LoVo (cell line): ENCODE measurements around the gene ITGAV.

ENCODE experiments used
- DNase-seq: peaks from one replicate; pipeline ENCODE4 v3.0.0-alpha.2; 2016; ENCODE audit warnings: low spot score

Gene ITGAV

GRCh38 chr2:186612555-186613440 lies 22.9 kb downstream of the ITGAV start:
- no peak for DNase-seq

GRCh38 chr2:186614373-186614772 lies 24.5 kb downstream of the ITGAV start:
- DNase-seq: no peak

- DNase-seq: no peak
Measured at GRCh38 chr2:186617148-186617547, 27.3 kb downstream of the ITGAV start.

DNA sequence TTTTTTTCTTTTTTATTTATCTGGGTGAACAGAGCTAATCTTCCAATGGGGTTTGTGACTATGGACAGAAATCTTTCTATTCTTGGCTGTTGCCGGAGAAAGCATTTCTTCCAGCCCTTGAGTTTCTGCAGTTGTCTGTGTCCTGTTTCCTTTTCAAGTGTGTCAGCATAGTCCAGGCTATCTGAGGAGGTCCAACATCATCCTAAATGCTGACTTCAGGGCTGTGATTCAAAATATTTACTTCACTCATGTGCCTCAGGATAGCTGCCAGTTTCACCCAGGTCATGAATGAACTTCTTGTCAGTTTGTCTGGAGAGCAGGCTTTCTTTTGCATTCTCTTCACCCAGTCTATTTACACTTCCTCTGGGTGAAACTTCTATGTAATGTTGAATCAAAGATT lies 27.9 kb downstream of the ITGAV start:
- DNase-seq: no peak

GRCh38 chr2:186618696-186619095 lies 28.8 kb downstream of the ITGAV start:
- DNase-seq: no peak

DNA sequence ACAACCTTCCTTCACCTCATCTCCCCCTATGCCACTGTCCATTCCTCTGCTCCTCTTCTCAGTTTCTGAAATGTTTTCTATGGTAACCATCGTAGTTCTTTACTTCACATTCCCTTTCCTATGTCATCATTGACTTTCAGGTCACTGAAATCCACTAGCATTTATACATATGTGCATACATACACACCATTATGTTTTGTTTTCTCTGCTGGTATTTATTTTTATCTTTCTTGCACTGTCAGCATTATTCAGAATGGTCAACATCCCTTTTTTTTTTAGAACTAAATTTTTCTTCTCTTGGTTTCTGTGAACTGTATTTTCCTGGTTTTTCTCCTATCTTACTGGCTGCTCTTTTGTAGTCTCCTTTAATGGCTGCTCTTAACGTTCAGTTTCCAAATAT lies 33.2 kb downstream of the ITGAV start:
- no peak for DNase-seq

GRCh38 chr2:186624276-186624675 lies 34.4 kb downstream of the ITGAV start:
- no peak for DNase-seq

DNA sequence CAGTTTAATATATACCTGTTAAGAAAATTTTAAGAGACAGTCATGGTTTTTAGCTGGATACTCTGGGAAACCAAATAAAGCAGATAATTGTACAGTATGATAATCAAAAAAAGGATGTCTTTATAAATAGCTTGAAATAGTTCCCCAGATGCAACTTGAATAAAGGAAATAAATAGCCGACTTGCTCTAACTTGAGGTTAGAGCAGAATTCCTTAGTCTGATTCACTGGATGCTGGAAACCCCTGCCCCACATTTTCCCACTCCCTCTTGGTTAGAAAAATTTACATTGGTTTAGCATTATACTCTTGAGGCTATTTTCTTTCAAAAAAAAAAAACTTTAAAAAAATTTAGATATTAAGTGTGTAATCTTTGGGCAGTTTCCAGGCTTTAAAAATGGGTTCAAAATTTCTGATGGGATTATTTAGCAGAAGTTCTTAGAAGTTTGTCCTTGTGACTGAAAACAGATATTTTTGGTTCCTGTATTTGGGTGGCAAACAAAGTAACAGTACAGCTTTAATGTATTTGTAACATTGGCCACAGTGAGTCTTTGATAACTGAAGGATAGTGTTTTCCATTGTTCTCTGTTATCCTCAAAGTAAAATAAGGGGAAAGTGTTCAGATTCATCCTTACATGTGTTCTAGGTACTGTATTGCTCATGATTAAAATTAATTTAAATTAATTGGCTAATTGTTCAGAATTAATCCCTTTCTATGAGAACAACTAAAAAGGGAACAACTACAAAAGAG lies 39.6 kb downstream of the ITGAV start:
- DNase-seq: no peak

DNA sequence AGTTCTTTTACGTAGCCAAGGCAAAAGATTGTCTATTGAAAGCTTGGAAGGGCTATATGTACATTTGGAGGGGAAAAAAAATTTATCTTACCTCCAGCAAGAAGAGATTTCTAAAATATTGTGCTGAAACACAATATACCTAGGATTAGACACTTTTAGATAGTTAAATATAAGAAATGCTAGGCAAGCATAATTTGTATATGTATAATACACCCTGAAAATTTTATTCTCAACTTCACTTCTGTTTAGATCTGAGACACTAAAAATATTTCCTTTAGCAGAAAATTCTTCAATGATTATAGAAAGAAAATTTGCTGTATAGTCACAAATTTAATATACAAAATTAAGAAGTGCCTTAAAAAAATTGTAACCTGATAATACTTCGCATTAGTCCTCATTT lies 42.6 kb downstream of the ITGAV start:
- no peak for DNase-seq

DNA sequence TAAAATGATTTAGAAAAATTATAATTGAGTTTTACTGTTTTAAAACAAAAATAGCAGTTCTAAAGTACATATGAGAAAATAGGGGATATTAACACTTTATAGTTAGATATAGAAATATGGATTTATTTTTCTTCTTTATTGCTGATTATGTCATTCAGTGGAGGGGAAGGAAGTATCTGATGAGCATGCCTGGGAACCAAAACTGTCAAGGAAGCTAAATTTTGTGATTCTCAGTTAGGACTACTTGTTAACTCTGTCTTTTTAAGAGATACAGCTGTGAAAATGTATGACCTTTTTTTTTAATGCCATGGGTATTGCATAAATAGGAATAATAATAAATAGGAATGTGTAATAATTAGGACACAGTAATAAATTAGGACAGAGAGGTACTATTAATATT lies 44.8 kb downstream of the ITGAV start:
- no peak for DNase-seq

DNA sequence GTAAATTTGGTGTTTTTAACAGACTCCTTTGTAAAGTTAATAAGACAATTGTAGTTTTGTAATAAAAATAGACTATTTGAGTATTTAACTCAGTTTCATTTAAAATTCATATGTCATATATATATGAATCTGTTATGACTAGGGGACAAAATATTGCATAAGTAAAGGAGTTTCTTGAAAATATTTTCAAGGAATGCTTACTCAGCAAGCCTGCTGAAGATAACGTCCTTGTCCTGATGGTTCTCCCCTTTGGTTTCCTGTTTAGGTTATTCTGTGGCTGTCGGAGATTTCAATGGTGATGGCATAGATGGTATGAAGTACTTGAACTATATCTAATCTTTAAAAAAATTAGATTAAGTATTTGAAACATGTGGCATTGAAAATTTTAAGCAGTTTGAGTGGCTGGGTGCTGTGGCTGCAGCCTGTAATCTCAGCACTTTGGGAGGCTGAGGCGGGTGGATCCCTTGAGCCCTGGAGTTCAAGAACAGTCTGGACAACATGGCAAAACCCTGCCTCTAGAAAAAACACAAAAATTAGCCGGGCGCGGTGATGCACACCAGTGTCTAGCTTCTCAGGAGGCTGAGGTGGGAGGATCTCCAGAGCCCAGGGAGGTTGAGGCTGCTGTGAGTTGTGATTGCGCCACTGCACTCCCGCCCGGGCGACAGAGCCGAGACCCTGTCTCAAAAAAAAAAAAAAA lies 47.1 kb downstream of the ITGAV start:
- no peak for DNase-seq

- no peak for DNase-seq
Measured at GRCh38 chr2:186637497-186637800, 47.6 kb downstream of the ITGAV start.

- no peak for DNase-seq
Measured at GRCh38 chr2:186639939-186640338, 50.1 kb downstream of the ITGAV start.

DNA sequence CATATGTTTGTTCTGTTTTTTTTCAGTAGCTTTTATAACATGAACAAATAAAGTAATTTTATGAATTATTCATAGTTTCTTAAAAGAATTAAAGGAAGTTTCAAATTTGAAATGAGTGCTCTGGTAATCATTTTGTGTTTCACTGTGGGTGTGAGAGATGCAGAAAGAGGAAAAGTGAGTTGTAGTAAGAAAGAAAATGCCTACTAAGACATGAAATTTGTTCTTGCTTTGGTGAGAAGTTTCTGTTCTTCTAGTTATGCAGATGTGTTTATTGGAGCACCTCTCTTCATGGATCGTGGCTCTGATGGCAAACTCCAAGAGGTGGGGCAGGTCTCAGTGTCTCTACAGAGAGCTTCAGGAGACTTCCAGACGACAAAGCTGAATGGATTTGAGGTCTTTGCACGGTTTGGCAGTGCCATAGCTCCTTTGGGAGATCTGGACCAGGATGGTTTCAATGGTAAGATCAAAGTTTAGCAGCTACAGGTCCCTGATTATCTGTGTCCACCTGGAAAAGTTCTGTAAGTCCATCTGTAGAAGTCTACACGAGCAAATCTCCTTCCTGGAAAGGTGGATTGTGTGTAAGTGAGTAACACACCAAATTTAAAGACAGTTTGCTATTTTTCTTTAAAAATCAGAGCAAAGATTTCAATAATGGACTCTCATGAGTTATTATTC lies 51.4 kb downstream of the ITGAV start:
- DNase-seq: no peak

DNA sequence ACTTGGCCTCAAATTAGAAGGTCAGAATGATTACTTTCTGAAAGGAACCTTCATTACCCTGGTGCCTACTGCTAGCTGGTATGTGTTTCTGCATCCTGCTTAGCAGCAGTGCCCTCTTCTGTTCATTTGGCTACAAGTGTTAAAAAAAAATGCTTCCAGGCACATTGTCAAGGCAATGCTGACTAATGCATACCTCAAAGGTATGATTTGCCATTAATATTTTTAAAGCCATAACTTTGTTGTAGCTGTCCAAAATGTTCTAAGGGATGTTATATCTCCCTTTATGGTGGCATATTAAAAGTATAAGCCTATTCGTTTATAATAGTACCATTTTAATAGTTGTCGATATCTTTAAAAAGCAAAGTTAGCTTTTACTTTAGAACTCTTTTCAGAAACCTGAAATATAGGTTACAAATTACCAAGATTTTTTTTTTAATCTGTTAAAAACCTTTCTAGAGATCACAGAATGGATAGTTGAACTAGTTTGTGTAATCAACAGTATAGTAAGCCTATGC lies 52.0 kb downstream of the ITGAV start:
- DNase-seq: peak; percentile 55

DNA sequence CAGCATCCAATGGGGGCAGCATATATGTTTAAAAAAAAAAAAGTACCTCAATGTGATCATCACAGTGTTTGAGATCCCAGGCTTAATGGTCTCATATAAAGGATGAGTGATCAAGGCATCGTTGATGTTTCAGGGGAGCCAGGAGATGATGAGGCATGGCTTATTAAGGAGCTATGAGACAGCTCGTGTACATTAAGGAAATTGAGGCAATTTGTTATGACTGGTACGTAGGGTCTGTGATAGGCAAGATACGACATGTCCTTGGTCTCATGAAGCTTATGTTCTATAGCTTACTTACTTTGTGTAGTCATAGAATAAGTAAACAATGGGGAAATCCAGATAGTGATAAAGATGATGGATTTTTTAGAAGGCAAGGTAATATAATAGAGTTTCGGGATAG lies 54.9 kb downstream of the ITGAV start:
- DNase-seq: no peak

GRCh38 chr2:186645999-186646398 lies 56.1 kb downstream of the ITGAV start:
- DNase-seq: no peak

- no peak for DNase-seq
Measured at GRCh38 chr2:186648130-186648529, 58.3 kb downstream of the ITGAV start.

DNA sequence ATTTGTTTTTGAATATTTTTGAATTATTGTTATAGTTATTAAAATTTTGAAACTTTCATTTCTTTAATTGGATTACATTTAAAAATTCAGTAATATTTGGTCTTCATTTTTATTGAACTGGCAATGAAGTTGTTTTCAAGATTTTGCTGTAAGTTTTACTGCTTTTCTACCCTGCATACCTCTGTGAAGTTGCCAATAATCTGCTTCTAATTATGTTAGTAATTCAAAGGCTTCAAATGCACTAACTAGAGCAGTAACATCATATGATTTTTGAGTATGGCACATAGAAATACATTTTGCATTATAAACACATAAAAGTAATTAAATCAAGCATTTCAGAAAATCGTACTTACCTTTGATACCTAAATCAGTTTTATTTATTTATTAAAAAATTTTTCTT lies 63.7 kb downstream of the ITGAV start:
- DNase-seq: no peak

GRCh38 chr2:186659383-186659782 lies 69.5 kb downstream of the ITGAV start:
- DNase-seq: no peak

GRCh38 chr2:186664385-186665043 lies 74.7 kb downstream of the ITGAV start:
- DNase-seq: no peak

- DNase-seq: no peak
Measured at GRCh38 chr2:186669146-186669545, 79.3 kb downstream of the ITGAV start.
